Measurements from ENCODE around the gene SRPRB.

DNA sequence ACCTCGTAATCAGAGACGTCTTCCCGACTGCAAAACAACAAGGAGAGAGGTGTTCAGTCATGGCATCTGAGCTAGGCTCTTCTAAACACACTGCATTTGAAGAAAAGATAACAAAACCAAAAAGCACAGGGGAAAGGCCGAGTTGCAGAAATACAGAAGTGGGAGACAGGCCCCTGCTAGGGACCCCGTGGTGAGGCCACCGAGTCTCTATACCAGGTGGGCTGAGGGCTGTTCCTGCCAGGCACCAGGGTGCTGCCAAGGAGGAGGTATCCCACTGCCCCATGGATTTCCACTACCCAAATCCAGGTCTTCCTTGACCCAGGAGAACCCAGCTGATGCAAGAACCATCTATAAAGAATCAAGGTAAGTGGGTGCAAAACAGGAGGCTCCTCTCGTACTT is 59.0 kb downstream of the SRPRB start:
- no peak for TF ChIP-seq CTCF (IDR thresholded peaks at IDR 0.05 in 2 of 3, conservative IDR thresholded peaks at IDR 0.05 in 1 of 3; ENCODE audit: insufficient read depth in 2 of 3, low read depth in 1 of 3, low read length in 3 of 3)
- TF ChIP-seq, protein P1, sequence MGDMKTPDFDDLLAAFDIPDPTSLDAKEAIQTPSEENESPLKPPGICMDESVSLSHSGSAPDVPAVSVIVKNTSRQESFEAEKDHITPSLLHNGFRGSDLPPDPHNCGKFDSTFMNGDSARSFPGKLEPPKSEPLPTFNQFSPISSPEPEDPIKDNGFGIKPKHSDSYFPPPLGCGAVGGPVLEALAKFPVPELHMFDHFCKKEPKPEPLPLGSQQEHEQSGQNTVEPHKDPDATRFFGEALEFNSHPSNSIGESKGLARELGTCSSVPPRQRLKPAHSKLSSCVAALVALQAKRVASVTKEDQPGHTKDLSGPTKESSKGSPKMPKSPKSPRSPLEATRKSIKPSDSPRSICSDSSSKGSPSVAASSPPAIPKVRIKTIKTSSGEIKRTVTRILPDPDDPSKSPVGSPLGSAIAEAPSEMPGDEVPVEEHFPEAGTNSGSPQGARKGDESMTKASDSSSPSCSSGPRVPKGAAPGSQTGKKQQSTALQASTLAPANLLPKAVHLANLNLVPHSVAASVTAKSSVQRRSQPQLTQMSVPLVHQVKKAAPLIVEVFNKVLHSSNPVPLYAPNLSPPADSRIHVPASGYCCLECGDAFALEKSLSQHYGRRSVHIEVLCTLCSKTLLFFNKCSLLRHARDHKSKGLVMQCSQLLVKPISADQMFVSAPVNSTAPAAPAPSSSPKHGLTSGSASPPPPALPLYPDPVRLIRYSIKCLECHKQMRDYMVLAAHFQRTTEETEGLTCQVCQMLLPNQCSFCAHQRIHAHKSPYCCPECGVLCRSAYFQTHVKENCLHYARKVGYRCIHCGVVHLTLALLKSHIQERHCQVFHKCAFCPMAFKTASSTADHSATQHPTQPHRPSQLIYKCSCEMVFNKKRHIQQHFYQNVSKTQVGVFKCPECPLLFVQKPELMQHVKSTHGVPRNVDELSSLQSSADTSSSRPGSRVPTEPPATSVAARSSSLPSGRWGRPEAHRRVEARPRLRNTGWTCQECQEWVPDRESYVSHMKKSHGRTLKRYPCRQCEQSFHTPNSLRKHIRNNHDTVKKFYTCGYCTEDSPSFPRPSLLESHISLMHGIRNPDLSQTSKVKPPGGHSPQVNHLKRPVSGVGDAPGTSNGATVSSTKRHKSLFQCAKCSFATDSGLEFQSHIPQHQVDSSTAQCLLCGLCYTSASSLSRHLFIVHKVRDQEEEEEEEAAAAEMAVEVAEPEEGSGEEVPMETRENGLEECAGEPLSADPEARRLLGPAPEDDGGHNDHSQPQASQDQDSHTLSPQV (IDR thresholded peaks at IDR 0.05), result no peak
